ENCODE data around the gene NUTF2.

GRCh38 chr16:67814567-67814966, 32.2 kb upstream of the NUTF2 start:
- TF ChIP-seq, protein P1, sequence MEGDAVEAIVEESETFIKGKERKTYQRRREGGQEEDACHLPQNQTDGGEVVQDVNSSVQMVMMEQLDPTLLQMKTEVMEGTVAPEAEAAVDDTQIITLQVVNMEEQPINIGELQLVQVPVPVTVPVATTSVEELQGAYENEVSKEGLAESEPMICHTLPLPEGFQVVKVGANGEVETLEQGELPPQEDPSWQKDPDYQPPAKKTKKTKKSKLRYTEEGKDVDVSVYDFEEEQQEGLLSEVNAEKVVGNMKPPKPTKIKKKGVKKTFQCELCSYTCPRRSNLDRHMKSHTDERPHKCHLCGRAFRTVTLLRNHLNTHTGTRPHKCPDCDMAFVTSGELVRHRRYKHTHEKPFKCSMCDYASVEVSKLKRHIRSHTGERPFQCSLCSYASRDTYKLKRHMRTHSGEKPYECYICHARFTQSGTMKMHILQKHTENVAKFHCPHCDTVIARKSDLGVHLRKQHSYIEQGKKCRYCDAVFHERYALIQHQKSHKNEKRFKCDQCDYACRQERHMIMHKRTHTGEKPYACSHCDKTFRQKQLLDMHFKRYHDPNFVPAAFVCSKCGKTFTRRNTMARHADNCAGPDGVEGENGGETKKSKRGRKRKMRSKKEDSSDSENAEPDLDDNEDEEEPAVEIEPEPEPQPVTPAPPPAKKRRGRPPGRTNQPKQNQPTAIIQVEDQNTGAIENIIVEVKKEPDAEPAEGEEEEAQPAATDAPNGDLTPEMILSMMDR (conservative IDR thresholded peaks at IDR 0.05; ENCODE audit: low read depth, low read length) = no peak
- TF ChIP-seq MAZ (IDR thresholded peaks at IDR 0.05; ENCODE audit: borderline replicate concordance, low read depth, low read length) = no peak
- no peak for TF ChIP-seq POLR2A (IDR thresholded peaks at IDR 0.05; ENCODE audit: low read depth, low read length)
- TF ChIP-seq FOS (IDR thresholded peaks at IDR 0.05; ENCODE audit: low read depth, low read length) = no peak
- TF ChIP-seq MAFK (IDR thresholded peaks at IDR 0.05; ENCODE audit: low read depth, low read length) = no peak
